ENCODE data around the gene RTN4.

Gene RTN4

DNA sequence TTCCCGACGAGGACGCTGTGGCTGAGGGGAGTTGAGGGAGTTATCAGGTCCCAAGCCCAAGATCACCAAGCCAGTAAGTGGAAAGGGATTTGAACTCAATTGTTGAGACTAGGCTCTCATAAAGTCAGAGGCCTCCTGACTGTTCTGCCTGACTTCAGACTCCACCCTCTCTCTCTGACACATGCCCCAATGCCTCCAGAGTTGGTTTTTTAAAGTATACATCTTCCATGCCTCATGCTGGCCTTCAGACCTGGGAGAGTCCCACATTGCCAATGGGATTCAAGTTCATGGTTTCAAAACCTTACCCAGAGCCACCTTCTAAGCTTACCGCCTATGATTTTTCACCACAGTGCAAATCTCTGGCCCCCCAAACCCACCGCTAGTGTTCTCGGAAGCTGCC lies 100.8 kb downstream of the RTN4 start:
- no peak for DNase-seq

DNA sequence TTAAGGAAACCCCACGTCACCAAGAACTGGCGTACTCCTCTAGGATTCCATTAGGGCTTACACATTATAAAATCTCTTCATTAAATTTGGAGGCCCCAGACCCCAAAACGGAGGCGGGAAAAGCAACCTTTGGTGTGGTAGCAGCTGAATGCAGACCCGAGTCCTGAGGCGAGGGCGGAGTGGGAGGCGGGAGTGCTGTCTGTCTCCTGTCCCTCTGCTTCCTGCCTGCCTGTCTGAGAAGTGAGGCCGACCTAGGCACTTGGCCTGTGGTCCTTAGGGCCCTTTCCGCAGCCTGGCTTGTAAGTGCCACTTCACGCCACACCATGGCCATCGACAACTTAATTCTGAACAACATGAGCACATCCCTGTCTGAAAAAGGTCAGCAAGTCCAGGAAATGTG lies 102.1 kb downstream of the RTN4 start:
- DNase-seq = no peak

DNA sequence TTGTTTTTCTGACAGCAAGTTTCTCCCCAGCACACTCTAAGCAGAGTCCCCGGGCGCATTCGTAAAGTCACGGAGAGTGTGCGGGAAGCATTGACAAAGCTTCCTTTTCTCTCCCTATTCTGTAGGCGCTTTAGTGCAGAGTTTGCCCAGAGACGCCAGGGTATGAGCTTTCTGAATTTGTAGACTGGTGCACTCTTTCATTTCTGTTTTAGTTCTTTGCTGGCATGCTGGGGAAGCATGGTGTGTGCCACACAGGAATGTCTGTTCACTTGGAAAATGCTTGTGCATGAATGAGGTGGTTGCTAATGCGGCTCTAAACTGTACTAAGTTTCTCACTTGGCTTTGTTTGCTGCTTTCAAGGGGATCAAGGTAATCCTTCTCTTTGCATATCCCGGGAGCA lies 102.6 kb downstream of the RTN4 start:
- DNase-seq = no peak

DNA sequence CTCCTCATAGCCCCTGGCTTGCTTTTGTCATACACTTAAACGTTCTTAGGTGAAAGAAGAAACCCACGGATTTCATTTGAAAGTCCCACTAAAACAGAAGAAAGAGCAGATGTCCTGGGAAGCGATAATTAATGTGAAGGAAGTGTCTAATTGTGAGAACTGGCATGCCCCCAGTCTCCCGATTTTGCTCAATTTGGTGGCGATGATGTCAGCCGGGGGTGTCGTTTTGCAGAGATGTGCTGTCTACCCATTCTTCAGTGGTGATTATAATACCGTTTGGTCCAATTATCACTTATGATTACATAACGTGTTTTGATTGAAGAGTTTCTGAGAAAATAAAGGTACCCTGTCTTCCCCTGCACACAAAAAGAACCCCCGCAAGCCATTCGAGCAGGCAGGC lies 103.1 kb downstream of the RTN4 start:
- no peak for DNase-seq

DNA sequence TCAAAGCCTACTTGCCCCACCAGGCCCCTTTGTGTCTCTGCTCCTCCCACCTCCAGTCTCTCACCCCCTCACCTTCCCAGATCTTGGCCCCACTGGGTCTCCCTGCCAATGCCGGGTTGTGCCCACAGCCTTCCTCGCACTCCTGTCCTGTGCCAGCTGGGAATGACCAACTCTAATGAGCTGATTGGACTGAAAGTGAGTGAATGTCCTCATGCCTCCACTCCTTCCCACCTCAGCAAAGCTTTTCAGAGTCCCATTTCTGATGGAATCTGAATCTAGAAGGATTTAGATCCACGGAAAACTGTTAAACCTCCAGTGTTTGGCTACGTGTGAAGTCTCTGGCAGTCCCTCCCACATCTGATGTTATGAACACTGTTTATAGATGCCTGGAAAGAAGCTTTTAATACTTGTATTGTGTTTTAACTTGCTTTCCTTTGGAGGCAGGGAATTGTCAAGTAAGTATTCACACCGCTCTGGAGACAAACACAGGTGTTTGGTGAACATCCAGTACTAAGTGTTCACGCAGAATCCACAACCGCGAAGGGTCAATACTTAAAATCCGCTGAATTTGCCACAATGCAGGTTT lies 103.9 kb downstream of the RTN4 start:
- no peak for DNase-seq

DNA sequence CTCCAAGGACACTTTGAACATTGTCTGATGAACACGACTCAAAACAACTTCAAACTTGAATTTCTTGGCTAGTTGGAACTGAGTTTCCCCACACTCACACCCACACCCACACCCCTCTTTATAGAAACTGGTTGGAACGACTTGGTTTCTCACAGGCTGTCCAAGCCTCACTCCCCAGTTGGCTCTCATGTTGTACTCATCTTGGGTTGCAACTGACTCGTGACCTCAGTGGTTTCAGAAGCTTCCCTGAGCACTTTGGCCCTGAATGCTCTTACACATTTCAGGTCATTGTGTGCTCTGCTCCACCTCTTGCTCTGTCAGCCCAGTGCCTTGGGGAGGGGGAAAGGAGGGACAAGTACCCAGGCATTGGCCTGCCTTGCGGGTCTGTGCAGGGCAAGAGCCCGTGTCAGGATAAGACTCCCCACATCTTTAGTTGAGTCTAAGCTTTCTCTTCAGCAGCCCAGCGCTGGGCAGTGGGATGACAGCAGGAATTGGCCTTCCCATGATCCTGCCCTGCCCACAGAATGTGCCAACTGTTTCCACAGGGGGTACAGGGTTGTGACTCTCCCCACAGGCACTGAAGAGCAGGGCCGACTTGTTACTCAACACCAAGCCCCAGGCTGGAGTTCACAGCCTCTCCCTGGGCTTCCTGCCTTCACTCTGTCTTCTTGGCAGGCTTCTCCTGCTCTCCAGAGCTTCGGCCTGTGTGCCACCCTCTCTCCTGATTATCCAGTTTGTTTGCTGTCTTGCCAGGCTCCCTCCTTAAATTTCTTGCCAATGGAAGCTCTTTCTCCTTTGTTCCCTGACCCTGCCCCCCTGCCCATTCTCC lies 104.6 kb downstream of the RTN4 start:
- no peak for DNase-seq

DNA sequence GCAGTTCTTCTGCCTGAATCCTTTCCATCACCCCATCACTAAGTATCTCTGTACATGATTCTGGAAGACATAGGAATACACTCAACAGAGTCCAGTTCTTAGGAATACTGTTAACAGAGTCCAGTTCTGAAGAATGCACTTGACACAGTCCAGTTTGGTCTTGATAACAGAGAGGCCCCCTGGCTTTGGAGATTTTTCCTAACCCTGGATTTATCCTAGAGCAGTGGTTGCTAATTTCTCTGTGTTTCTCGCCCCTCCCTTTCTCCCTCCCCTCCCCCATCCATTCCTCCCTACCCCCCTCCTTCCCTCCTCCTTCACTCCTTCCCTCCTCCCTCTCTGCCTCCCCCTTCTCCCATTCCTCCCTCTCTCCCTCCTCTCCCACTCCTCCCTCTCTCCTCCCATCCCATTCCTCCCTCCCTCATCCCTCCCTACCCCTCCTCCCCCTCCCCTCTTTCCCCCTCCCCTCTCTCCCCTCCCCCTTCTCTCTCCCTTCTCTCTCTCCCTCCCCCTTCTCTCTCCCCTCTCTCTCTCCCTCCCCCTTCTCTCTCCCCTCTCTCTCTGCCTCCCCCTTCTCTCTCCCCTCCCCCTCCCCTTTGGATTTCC lies 105.4 kb downstream of the RTN4 start:
- DNase-seq = no peak

DNA sequence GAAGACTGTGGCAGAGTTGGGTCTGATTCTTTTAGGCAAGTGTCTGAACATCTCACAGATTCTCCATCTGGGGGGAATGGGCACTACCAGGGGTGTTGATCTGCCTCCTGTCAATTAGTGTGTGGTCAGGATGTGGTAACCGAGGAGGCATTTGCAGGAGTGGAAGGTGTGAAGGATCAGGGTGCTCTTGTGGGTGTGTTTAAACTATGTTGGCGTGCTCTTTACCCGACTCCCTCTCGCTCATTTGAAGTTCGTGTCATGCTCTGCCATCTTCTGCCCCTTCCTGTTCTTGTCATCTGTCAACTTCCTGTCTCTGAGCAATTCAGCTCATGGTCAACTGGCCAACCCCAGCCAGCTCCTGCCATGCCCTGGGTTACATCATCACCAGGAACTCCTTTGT lies 107.9 kb downstream of the RTN4 start:
- no peak for DNase-seq

DNA sequence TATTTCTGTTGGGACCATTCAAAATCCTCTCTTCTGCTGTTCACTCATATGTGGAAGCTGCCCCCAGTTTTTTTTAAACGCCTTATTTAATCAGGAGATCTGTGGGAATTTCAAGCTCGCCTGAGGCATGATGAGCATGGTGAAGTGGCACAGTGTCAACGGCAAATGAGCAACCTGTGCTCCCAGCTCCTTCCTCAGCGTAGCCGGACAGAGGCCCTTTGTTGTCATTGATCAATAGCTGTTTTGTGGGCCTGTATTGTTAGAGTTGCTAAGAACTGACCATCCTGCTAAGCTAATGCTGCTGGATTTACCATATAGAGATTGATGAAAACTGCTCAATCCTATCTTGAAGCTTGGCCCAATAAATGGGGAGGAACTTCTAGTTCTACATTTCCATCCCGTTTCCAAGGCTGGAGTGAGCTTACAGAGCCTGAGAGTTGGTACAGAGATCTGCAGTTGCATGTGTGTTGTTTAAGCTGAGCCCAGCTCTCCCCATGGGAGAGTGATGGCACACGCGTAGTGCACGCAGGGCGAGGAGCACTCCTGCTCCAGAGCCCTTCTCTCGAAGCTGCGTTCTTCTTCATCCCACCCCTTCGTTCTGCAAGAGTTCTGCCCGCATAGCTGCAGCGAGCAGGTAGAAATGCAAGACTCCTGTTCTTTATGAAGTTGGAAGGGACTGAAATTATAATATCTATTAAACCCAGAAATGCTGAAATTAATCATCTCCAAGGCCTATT lies 108.8 kb downstream of the RTN4 start:
- DNase-seq = no peak

DNA sequence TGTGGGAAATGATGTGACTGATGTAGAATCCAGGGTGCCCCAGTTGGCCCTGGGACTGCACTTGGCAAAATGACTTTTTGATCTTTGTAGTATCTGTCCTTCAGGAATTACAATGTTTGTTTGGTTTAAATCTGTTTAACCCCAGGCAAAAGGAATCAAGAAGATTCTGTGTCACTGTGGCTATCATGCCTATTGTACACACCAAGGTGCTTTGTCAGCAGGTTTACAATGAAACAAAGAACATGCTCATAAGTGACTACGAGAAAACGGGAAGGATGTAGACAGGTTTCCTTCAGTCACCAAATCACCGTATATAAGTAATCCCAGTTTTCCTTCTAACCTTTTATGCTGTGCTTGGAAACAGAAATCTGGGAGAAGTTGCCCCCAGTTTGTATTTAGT lies 109.5 kb downstream of the RTN4 start:
- no peak for DNase-seq

DNA sequence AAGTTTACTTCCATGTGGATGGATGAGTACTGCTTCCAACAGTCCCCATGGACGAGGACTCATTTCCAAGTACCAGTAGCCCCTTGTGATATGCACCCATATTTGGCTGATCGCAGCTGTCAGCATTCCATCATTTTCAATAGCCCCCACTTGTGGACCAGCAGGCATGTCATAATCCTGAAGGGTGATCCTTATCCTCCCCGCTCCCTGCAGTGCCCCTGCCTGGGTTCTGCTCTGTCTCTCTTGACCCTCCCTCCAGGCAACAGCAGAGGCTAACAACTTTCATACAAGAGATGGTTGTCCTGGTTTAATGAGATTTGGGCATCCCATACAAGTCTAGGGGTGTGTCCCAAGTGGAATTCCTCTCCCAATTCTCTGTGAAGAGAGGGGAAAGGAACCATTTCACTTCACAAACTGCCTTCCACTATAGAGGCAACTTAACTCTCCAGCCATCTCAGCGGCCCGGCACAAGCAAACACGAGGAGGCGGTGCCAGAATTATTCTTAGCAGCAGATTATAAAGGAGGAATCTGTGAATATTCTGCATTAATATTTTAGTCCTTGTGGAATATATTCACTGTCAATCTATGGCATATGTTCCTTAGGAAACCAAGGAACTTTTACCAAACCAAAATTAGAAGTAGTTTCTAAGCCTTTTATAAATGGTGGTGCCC lies 110.7 kb downstream of the RTN4 start:
- DNase-seq = no peak

DNA sequence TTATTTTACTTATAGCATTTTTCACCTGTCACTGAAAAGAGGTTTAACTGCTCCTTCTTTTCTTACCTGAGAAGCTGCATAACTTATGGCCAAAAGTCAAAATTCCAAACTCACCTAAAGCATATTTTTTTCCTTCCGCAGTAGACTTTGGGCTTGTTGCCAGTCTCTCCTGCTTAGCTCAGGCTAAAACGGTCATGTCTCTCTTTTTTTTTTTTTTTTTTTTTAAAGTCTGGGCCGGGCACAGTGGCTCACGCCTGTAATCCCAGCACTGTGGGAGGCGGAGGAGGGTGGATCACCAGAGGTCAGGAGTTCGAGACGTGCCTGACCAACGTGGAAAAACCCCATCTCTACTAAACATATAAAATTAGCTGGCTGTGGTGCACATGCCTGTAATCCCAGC lies 113.5 kb downstream of the RTN4 start:
- no peak for DNase-seq

DNA sequence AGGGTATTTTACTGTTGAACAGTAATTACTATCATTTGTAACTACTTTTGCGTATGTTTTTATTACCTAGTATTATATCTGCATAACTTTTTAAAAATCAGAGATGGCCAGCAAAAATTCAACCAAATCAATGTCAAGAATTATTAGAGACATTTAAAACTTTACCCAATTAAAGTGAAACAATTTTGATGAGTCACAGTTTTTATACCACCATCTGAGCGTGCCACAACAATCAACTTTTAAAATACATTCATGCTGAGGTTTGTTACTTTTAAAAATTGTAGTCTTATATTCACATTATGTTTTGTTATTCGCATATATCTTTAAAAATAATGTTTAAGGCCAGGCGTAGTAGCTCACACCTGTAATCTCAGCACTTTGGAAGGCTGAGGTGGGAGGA lies 114.9 kb downstream of the RTN4 start:
- DNase-seq = no peak

DNA sequence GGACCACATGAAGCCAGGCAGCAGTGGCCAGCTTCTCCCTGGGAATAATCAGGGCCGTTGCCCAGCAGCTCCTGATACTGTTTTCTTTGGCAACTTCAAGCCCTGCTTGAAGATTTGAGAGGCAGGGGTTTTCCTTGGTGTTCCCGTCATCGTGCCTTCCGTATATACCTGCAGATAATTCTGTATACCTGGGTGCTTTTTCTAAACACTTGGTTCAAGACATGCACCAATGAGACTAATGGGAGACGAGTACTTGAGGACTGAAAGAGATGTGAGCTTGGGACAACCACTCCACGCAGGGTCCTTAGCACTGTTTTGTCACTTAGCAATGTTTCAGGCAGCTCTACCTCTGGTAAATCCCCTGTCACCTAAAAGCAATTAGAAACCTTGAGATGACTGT lies 118.8 kb downstream of the RTN4 start:
- DNase-seq = no peak

DNA sequence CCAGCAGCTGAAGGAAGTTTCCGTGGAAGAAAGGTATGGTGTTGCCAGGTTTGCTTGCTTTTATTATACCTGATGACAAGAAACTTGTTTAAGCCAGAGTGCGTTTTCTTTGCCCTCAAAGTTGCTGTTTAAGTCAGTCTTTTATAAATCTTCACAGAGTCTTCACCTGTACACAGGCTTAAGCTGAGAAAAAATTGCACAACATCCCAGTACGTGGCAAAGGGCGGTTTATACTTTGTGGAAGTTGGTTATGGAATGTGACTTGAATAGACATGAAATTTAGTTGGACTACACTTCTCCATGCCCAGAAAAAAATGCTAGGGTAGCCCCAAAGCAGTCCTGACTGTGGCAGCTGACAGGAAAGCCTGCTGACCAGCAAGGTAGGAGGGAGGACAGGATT lies 121.5 kb downstream of the RTN4 start:
- DNase-seq = no peak

DNA sequence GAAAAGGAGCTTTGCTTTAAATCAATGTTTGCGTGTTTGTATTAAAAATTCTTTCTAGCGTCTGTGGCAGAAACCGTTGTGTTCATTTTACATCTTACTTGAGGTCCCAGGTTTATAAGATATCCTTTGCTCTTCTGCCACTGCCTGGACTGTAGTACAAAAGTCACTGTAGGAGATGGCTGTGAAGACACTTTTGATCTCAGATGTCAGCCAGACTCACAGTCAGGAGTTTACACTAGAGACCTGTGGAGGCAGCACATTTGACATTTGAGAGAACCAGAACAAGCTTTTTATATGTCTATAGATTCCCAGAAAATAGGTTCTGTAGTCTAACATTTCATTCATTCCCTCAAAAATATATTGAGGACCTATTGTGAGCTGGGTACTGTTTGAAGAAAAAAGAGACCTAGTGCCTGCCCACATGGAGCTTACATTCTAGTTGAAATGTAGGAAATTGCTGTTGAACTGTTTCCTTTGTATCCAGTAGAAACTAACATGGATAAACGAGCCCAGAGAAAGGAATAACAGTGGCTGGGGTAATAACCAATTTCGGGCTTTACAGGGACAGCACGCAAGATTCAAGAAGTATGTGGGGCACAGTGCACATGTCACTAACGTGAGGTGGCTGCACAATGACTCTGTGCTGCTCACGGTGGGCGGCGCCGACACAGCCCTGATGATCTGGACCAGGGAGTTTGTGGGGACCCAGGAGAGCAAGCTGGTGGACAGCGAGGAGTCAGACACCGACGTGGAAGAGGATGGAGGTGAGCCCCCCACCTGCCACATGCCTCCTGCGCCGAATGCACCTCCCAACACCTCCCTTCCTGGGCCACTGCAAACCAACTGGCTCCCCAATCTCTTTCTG lies 122.3 kb downstream of the RTN4 start:
- DNase-seq = no peak

DNA sequence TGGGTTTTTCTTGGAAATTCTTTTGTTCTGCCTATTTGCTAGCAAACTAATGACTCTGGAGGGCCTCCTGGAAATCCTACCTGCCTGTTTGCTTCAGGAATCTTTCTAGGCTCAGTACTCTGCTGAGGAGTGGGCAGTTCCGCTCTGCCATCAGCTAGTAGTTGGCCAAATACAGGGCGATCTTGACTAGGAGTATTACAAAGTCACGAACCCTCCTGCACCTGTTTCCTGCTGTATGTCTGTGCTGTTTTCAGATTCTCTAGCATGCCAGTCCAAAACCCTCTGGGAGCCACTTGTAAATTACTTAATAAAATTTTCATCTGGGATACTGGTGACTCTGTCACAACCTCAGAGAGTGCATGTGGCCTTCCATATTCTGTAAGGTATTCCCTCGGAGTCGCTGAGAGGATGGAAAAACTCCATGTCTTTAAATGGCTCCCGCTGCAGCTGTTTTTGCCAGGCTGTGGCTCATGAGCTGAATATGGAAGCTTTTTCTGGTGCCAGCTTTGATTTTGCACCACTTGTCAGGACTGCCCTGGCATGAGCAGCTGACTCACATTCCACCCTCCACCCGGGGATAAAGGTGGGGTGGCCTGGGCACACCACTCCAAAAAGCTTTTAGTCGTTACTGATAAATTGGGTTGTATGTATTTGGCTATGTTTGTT lies 123.0 kb downstream of the RTN4 start:
- no peak for DNase-seq

DNA sequence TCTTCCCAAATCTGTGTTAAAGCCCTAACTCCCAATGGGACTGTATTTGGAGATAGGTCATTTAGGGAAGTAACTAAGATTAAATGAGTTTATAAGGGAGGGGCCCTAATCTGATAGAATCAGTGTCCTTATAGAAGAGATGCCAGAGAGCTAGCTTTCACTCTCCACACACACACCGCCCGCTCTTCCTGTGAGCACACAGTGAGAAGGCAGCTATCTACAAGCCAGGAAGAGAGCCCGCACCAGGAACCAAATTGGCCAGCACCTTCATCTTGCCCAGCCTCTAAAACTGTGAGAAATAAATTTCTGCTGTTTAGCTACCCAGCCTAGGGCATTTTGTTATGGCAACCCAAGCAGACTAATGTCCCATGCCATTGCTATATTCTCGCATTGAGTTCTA lies 125.2 kb downstream of the RTN4 start:
- no peak for DNase-seq

DNA sequence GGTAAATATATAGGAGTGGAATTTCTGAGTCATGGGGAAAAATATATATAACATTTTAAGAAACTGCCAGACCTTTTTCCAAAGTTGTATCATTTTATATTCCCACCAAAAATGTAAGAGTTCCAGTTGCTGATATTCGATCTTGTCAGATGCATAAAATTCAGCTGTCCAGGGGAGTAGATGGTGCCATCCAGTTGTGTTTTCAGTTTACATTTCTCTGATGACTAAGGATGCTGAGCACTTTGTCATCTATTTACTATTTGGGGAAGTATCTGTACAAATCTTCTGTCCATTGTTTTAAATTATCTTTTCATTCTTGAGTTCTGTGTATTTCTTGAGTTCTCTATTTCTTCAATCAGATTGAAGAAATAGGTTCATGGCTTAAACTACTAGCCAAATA lies 126.1 kb downstream of the RTN4 start:
- DNase-seq = no peak
